Neutrophil (primary cell): ENCODE data around the gene MTO1.
"Not testable (repeated sequence)": the region's sequence is repeated elsewhere in the genome, so short reads cannot be mapped to it uniquely, and the experiment has no call there.

Experiments used
- H3K27ac ChIP-seq: fragments of 200-600 bp; sonication (generic); 2 replicates; pipeline ENCODE4 v1.5.1; 2016; ENCODE audit warnings: mild to moderate bottlenecking, moderate library complexity
- H3K27me3 ChIP-seq: fragments of 200-600 bp; sonication (generic); 2 replicates; pipeline ENCODE4 v1.6.0; 2016; ENCODE audit warnings: mild to moderate bottlenecking
- H3K36me3 ChIP-seq: fragments of 200-600 bp; sonication (generic); 2 replicates; pipeline ENCODE4 v1.5.1; 2017
- H3K4me1 ChIP-seq, 2 experiments: fragments of 200-600 bp in 1 of 2; sonication (generic) in 1 of 2; 1 replicate in 1 of 2; 2 replicates in 1 of 2; pipeline versions ENCODE4 v1.5.1 to v1.6.1; 2013 to 2016; ENCODE audit warnings: low read depth in 1 of 2, low read length in 1 of 2, mild to moderate bottlenecking in 1 of 2, moderate library complexity in 1 of 2; ENCODE audit not compliant: control insufficient read depth in 1 of 2, insufficient read depth in 1 of 2
- H3K4me3 ChIP-seq, 2 experiments: fragments of 200-600 bp in 1 of 2; sonication (generic) in 1 of 2; 1 replicate in 1 of 2; 2 replicates in 1 of 2; pipeline ENCODE4 v1.5.1; 2013 to 2016; ENCODE audit warnings: low read depth in 1 of 2, low read length in 1 of 2, mild to moderate bottlenecking in 1 of 2, moderate library complexity in 1 of 2
- H3K9me3 ChIP-seq: fragments of 200-600 bp; sonication (generic); 2 replicates; pipeline ENCODE4 v1.5.1; 2016
- TF ChIP-seq, protein P1 (sequence below): fragments of 200-600 bp; sonication (generic); IDR thresholded peaks from 2 replicates; pipeline ENCODE4 v1.5.1; 2016; ENCODE audit warnings: antibody characterized with exemption

The MTO1 gene

GRCh38 chr6:73443555-73443954 is 18.0 kb upstream of the MTO1 start:
- Histone ChIP-seq H3K9me3 (no peaks in the 10 kb centered on the region), H3K36me3 (peaks cover 59% of the 10 kb centered on the region), H3K27ac (no peak overlapping the region), H3K4me3 (no peak overlapping the region), H3K27me3 (no peaks in the 10 kb centered on the region), H3K4me1 (peaks cover 12 to 20% of the 10 kb centered on the region in 2 experiments)
- TF ChIP-seq, protein P1, sequence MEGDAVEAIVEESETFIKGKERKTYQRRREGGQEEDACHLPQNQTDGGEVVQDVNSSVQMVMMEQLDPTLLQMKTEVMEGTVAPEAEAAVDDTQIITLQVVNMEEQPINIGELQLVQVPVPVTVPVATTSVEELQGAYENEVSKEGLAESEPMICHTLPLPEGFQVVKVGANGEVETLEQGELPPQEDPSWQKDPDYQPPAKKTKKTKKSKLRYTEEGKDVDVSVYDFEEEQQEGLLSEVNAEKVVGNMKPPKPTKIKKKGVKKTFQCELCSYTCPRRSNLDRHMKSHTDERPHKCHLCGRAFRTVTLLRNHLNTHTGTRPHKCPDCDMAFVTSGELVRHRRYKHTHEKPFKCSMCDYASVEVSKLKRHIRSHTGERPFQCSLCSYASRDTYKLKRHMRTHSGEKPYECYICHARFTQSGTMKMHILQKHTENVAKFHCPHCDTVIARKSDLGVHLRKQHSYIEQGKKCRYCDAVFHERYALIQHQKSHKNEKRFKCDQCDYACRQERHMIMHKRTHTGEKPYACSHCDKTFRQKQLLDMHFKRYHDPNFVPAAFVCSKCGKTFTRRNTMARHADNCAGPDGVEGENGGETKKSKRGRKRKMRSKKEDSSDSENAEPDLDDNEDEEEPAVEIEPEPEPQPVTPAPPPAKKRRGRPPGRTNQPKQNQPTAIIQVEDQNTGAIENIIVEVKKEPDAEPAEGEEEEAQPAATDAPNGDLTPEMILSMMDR = no peak

GRCh38 chr6:73451223-73452106 is 10.1 kb upstream of the MTO1 start:
- TF ChIP-seq, protein P1 = no peak
- H3K36me3 ChIP-seq = peaks cover 14% of the 10 kb centered on the region
- peaks cover 56 to 62% of the 10 kb centered on the region in 2 experiments for H3K4me1 ChIP-seq
- no peaks in the 10 kb centered on the region for H3K27me3 ChIP-seq
- H3K4me3 ChIP-seq = peak overlapping the region; percentile 67 to 93
- peak overlapping the region; percentile 87 for H3K27ac ChIP-seq
- no peaks in the 10 kb centered on the region for H3K9me3 ChIP-seq

DNA sequence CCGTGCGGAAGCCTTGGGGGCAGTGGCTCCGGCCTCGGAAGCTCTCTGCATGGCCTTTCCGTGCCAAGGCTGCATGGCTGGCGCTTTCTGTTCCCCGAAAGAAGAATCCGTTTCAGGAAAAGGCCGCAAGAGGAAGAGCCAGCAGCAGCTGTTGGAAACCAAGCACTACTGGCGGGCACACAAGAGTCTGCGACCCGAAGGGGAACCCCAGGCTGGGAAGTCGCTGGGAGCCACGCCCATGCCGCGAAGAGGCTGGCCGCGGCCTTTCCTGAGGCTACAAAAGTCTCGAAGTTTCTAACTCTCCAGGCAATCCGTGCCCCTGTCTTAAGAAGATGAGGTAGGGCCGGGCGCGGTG is 9.5 kb upstream of the MTO1 start, which contains the start of gene CGAS:
CGAS (minus strand) TSS at position 191 of the 355 bp plus-strand sequence; CDS start at position 75, 116 bp downstream.
- Histone ChIP-seq H3K36me3 (peaks cover 11% of the 10 kb centered on the region), H3K9me3 (no peaks in the 10 kb centered on the region), H3K27ac (peak within 1 kb of the TSS; percentile 87), H3K4me1 (peaks cover 63 to 68% of the 10 kb centered on the region in 2 experiments), H3K27me3 (no peaks in the 10 kb centered on the region), H3K4me3 (peak within 1 kb of the TSS; percentile 67 to 93)
- TF ChIP-seq, protein P1 = peak; percentile 8

- Histone ChIP-seq H3K27me3 (no peaks in the 10 kb centered on the region), H3K4me3 (peak overlapping the region; percentile 6 to 42), H3K36me3 (no peaks in the 10 kb centered on the region), H3K4me1 (peaks cover 48 to 56% of the 10 kb centered on the region in 2 experiments), H3K9me3 (no peaks in the 10 kb centered on the region), H3K27ac (peak overlapping the region; percentile 84)
- TF ChIP-seq, protein P1 = no peak
Measured at GRCh38 chr6:73455865-73456629, 5.5 kb upstream of the MTO1 start.

GRCh38 chr6:73459474-73459873 is 2.1 kb upstream of the MTO1 start:
- H3K36me3 ChIP-seq, H3K27me3 ChIP-seq, H3K27ac ChIP-seq, H3K9me3 ChIP-seq, H3K4me3 ChIP-seq: not testable (repeated sequence)
- peaks cover 47 to 52% of the 10 kb centered on the region in 2 experiments for H3K4me1 ChIP-seq

DNA sequence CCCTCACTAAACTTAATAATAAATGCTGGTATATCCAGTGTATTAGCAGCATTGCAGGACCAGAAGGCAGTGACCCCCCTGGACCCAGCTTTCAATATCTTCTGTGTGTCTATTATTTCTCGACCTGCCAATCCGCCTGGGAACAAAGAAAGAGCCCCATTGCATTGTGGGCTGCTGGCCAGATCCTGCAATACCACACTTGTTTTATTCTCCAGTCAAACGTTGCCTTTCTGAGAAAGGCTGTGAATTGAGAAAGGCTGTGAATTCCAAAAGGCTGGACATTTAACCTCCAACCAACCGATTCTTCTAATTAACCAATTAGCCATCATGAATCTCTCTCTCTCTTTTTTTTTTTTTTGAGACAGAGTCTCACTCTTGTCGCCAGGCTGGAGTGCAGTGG is 1.5 kb upstream of the MTO1 start:
- TF ChIP-seq, protein P1 = no peak
- H3K4me1 ChIP-seq = peaks cover 41 to 46% of the 10 kb centered on the region in 2 experiments

More for the DNA sequence above, 1.5 kb upstream of the MTO1 start:
- Histone ChIP-seq H3K27ac (no peak overlapping the region), H3K9me3 (no peaks in the 10 kb centered on the region), H3K27me3 (no peaks in the 10 kb centered on the region), H3K36me3 (no peaks in the 10 kb centered on the region), H3K4me3 (no peak overlapping the region)
